Stimulated activated CD8-positive, alpha-beta memory T cell treated with anti-CD3 and anti-CD28 coated beads, Interleukin-15, amount 100 ng/mL, for 1 hour (primary cell): ENCODE results near the gene MAP1LC3B.

Experiments used
- DNase-seq: peaks from one replicate; pipeline ENCODE4 v3.0.0-alpha.2; 2020; ENCODE audit warnings: low read depth

The MAP1LC3B gene

DNA sequence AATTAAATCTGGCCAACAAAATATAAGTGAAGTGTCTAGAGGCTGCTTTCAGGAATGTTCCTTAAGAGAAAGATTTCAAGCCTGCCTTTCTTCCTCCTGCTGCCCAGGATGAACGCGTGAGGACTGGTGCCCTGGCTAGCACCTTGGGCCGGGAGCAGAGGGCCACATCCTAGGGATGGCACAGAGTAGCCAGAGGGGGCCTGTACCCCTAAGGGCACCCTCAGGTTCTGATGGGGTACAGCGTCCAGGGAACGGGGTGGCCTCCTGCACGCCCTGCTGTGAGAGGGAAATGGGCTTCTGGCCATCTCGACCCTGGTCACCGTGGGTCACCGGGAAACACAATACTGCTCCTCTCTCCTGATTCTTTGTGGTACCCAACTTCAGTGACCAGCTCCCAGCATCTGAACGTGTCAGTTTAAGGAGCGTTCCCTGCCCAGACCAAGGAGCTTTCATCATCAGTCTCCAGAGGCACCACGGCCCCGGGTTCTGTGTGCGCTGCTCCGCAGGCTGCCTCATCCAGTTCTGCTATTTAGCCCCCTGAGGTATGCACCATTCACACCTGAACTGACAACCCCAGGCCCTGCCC lies 40.3 kb downstream of the MAP1LC3B start:
- no peak for DNase-seq

- no peak for DNase-seq
Observed at GRCh38 chr16:87434146-87434667, 42.1 kb downstream of the MAP1LC3B start.

DNA sequence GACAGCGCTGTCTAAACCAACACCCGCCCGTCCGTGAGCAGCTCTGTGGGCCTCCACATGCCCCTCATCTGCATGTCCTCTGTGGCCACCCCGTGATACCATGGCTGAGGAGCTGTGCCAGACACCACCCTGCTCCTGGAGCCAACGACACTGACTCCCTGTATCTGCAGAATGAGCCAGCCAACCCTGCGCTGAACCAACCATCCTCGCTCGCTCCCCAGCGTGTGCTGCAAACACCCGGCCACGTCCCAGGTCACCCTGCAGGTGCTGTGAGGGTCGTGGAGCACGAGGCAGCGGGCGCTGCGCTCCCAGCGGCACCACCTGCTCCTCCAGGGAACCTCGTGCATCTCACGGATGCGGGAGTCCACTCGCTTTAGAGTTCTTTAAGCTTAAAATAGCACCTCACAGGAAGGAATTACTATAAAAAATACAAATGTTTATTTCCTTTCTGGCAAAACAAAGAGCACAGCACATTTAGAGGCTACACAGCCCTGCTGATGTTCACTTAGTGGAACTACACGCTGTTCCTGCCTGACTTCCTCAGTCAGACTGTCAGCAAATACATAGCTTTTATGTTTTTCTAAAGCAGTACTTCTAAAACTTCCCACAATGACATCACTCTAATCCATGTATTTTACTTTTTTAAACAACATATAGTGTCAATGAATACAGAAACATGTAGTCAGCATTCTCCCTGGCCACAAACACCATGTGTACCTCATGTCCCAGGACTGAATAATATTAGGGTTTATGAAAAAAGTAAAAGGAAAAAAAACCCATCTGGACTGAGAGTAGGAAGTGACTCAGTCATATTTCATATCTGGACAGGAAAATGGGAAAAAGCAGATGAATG lies 43.5 kb downstream of the MAP1LC3B start:
- DNase-seq, result no peak

DNA sequence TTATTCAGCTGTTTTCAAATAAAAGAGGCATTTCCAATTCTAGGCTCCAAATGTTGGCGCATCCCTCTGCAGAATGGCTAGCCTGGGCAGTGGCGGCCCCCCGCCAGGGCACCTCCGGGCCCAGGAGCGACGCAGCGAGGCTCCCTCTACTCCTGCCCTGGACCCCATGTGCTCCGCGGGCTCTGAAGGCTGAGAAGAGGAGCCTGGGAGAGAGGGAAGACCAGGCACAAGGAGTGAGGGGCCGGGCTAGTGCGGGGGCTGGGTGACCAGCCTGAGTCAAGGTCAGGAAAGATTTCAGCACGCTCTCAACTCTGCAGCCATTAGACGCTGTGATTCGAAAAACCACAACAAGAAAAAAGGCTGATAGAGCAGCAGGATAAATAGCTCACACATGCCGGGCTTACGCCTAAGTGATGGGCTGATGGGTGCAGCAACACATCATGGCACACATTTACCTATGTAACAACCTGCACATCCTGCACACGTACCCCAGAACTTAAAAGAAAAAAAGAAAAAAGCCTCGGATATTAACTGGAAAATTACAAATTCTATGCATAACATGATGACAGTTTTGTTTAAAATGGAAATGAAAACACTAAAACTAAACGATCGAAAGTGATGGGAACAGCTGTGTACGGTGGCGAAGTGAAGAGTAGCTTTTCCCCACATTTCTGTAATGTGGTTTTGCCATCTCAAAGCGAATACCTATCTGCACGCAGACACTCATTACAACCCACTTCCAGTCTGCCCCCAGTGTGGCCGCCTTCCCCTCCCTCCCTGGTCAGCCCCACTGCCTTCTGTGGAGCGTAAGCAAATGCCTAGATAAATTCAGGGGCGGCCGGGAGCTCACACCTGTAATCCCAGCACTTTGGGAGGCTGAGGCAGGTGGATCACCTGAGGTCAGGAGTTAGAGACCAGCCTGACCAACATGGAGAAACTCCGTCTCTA lies 44.4 kb downstream of the MAP1LC3B start:
- no peak for DNase-seq

- no peak for DNase-seq
Observed at GRCh38 chr16:87437327-87437726, 45.2 kb downstream of the MAP1LC3B start.

- DNase-seq, result no peak
Observed at GRCh38 chr16:87437911-87438610, 45.9 kb downstream of the MAP1LC3B start.

DNA sequence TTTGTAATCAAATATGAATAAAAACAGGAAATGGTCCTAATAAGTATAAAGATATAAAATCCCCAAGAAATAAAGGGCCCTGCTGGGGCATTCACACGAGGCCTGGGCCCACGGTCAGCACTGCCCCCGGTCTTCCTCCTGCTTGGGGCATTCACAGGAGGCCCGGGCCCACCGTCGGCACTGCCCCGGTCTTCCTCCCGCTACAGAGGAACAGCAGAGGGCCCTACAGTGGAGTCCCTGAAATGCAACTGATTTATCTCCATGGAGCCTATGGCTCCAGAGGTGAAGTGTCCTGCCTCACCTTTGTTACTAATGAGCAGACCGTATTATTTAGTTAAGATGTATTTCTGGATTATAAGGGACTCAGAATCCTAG lies 46.5 kb downstream of the MAP1LC3B start:
- no peak for DNase-seq

DNA sequence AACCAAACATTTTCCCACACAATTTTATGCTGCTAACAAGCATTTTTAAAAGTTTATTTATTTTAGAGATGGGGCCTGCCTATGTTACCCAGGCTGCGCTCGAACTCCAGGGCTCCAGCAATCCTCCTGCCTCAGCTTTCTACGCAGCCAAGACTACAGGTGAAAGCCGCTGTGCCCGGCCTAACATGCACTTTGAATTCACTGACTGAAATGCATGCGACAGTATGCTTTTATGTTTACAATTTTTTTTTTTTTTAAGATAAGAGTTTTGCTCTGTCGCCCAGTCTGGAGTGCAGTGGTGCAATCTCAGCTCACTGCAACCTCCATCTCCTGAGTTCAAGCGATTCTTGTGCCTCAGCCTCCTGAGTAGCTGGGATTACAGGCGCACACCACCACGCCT lies 47.8 kb downstream of the MAP1LC3B start:
- no peak for DNase-seq

GRCh38 chr16:87441886-87442580 lies 49.9 kb downstream of the MAP1LC3B start:
- no peak for DNase-seq

DNA sequence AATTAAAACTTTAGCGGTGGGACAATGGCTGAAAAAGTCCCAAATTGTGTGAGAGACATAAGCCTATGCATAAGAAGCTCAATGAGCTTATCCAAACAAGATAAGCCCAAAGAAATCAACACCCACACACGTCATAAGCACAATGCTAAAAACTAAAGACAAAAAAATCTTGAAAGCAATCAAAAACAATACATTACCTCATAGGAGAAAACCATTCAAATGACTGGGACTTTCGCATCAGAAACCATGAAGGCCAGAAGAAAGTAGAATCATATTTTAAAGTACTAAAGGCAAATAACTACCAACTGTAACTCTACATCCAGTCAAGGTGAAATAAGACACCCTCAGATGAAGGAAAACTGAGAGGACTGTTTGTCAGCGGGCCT lies 50.4 kb downstream of the MAP1LC3B start:
- no peak for DNase-seq

- DNase-seq, result no peak
Observed at GRCh38 chr16:87443016-87443415, 50.9 kb downstream of the MAP1LC3B start.

DNA sequence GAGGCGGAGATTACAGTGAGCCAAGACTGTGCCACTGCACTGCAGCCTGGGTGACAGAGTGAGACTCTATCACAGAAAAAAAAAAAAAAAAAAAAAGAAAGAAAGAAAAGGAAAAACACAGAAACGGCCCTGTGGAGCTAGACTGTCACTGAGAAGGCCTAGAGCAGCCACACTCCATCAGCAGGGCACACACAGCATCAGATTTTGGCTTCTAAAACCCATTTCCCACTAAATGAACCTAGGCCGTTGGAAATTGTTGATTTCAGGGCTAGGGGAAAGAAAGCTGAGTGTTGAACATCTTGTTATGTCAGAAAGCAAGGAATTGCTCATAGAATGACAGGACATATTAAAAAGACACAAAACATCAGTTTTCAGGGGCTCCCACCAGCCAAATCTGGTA lies 51.8 kb downstream of the MAP1LC3B start:
- DNase-seq, result no peak

DNA sequence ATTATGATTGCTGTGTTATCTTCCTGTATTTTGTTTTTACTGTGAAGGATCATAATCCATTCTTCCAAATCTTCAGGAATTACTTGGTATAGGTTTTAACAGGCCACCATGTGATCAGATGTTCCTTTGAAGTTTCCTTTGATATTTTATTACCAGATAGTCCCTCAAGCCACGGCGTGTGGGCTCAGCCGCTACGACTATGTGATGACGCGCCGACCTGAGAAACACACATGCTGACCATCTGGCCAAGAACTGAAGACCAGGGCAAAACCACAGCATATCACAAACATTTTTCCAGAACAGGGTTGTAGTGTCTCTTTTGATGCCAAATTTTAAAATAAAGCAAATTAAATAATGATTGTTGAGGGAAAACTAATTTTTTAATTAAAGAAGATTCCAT lies 53.4 kb downstream of the MAP1LC3B start:
- no peak for DNase-seq

DNA sequence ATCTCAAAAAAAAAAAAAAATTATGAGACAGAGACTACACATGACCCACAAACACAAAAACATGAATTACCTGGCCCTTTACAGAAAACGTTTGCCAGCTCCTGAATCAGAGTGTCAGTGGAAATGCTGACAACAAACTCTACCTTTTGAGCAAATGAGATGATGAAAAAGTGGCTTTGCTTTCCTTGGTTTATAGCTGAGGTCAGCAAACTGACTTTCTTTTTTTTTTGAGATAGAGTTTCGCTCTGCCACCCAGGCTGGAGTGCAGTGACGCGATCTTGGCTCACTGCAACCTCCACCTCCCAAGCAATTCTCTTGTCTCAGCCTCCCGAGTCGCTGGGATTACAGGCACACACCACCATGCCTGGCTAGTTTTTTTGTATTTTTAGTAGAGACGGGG lies 54.3 kb downstream of the MAP1LC3B start:
- DNase-seq, result no peak

GRCh38 chr16:87447323-87447722 lies 55.2 kb downstream of the MAP1LC3B start:
- no peak for DNase-seq

GRCh38 chr16:87448866-87449265 lies 56.7 kb downstream of the MAP1LC3B start:
- no peak for DNase-seq

DNA sequence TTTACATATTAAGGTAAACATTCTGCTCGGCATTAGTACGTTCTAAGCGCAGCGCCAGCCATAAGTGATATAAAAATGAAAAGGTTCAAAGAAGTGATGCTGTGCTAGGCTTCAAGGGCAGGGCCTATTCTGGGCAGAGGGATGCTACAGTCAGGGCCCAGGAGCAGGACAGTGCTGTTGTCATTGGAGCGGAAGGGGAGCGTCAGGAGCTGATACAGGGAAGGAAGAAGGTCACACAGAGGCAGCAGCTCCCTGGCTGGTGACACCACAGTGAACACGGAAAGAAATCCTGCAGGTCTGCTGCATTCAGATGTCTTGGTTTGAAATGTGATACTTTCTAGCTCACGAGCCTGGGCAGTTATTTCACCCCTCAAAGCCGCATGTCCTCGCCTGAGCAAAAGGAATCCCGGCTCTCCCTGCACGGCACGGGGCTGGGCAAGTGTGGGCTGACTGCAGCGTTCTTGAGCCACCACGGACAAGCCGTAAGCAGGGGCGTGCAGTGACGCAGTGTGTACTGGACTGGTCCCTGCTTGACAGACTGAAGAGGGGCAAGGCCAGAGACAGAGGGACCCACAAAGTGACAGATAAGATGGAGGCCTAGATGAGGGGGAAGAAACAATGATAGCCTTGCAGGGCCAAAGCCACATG lies 59.6 kb downstream of the MAP1LC3B start:
- DNase-seq, result no peak

- DNase-seq, result no peak
Observed at GRCh38 chr16:87453326-87453725, 61.2 kb downstream of the MAP1LC3B start.
